ENCODE results near the gene SLC9A9. TPM values are rescaled to one million over a fixed set of nuclear protein-coding genes. Genes with fewer than 3 reads are reported as not detected.

SLC9A9 gene
- total RNA-seq, 2 donors from 2014 or later, result 25.3 to 31.8 TPM

DNA sequence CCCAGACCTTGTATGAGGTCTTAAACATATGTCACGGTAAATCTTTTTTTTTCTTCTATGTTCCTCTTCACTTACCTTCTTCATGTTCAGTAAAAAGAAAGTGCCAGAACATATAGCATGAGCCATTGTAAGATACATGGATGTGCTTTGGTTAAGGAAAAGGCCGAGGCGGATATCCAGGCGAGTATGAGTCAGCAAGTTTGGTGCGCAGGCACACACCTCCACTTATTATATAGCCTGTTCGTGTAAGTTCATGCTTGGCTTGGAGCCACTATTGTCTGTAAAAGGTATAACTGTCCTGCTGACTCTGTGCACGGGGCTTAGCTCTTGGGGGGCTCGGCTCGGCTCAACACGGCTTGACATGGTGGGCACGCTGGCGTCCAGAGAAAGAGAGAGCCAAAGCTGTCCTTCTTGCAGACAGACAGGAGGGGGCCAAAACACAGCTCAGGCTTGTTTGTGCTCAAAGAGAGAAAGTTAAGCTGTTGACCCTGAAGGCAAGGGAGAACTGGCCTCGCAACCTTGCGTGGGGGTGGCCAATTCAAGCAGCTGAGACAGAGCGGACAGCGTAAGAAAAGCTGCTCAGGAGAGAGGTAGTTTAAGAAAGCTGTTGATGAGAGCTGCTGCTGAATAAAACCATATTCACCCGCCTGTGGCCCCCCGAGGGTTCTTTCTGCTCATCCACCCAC is 251.2 kb downstream of the SLC9A9 start:
- ATAC-seq (no peak), DNase-seq (no peak)
- Mint-ChIP-seq H3K27ac (no peak overlapping the region), H3K27me3 (no peaks in the 10 kb centered on the region), H3K4me1 (peaks cover 5% of the 10 kb centered on the region), H3K36me3 (ENCODE audit: low read depth) (peaks cover 6% of the 10 kb centered on the region), H3K4me3 (no peak overlapping the region)
- no peaks in the 10 kb centered on the region for H3K9me3 ChIP-seq (ENCODE audit: control insufficient read depth, low read length, poor library complexity, severe bottlenecking)

DNA sequence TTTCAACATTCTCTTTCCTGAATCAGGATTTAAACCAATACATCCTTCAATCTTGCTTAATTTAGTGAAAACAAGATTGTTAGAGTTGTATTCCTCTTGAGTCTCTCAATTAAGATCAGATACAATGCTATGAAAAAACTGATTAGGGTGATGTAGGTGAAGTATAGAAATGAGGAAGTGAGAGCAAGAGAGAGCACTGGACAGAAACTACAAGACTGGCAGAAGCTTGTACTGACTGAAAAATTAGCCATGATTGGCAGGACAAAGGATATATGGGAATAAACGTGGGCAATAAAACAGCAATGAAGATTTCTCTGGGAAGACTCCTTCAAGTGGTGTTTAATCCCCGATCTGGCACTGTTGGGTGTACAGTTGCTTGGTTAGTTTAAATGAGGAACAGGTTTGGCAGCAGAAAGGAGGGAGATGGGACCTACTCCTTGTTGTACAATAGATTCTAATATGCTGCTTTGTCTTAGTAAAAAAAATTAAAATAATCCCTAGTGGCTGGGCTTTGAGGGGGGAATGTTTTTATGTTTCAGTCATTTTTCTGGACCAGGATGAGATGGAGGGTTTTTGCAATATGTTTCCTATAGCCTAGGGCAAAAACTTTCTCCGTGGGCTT is 252.7 kb downstream of the SLC9A9 start:
- Mint-ChIP-seq H3K36me3 (ENCODE audit: low read depth) (peaks cover 6% of the 10 kb centered on the region), H3K27ac (no peak overlapping the region), H3K4me1 (peaks cover 3% of the 10 kb centered on the region), H3K4me3 (no peak overlapping the region), H3K27me3 (no peaks in the 10 kb centered on the region)
- ATAC-seq (no peak), DNase-seq (no peak)
- no peaks in the 10 kb centered on the region for H3K9me3 ChIP-seq (ENCODE audit: control insufficient read depth, low read length, poor library complexity, severe bottlenecking)

DNA sequence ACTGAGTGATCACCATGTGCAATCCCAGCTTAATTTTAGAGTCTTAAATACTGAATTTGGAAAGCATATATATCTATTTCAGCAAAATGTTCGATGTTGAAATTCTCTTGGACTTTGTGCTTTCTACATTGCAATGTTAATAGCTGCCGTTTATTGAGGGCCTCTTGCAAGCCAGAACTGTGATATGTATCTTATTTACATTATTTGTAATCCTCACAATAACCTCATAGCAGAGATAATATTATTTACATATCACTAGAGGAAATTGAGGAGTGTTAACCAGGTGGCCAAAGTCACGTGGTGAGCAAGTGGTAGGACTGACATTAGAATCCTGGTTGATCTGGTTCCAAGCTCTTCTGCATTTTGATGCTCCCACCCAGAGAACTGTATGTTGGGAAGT is 254.1 kb downstream of the SLC9A9 start:
- ATAC-seq, result no peak
- Mint-ChIP-seq H3K36me3 (ENCODE audit: low read depth) (peaks cover 6% of the 10 kb centered on the region), H3K4me1 (peaks cover 3% of the 10 kb centered on the region), H3K27ac (no peak overlapping the region), H3K4me3 (no peak overlapping the region), H3K27me3 (no peaks in the 10 kb centered on the region)
- no peaks in the 10 kb centered on the region for H3K9me3 ChIP-seq (ENCODE audit: control insufficient read depth, low read length, poor library complexity, severe bottlenecking)
- no peak for DNase-seq

GRCh38 chr3:143590660-143591059 is 257.6 kb downstream of the SLC9A9 start:
- H3K4me1 Mint-ChIP-seq, result peaks cover 3% of the 10 kb centered on the region

DNA sequence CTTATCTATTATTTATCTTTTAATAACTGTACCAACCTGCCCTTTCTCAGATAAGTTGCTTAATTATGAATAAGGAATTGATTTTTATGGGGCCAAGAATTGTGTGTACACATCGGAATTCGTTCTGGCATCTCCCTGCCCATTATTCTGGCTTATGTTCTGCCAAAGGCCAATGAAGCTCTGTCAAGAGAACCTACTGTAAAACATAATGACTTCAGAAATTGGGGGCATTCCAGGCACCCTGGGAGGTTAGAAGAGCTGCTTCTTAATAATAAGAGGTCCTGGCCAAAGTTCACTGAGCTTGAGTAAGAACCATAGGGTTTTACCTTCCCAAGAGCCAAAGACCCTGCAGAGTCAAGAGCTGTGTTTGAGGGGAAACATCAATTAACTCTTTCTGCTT is 261.7 kb downstream of the SLC9A9 start:
- H3K4me3 Mint-ChIP-seq, result no peak overlapping the region
- H3K36me3 Mint-ChIP-seq (ENCODE audit: low read depth), result peaks cover 8% of the 10 kb centered on the region
- ATAC-seq (no peak), DNase-seq (no peak)
- H3K9me3 ChIP-seq (ENCODE audit: control insufficient read depth, low read length, poor library complexity, severe bottlenecking), result no peaks in the 10 kb centered on the region
- H3K27ac Mint-ChIP-seq, result no peak overlapping the region
- H3K4me1 Mint-ChIP-seq, result no peaks in the 10 kb centered on the region
- no peaks in the 10 kb centered on the region for H3K27me3 Mint-ChIP-seq

More at GRCh38 chr3:143590660-143591059, 257.6 kb downstream of the SLC9A9 start:
- no peaks in the 10 kb centered on the region for H3K9me3 ChIP-seq (ENCODE audit: control insufficient read depth, low read length, poor library complexity, severe bottlenecking)
- DNase-seq (no peak), ATAC-seq (no peak)
- Mint-ChIP-seq H3K4me3 (no peak overlapping the region), H3K27ac (no peak overlapping the region), H3K36me3 (ENCODE audit: low read depth) (peaks cover 6% of the 10 kb centered on the region), H3K27me3 (no peaks in the 10 kb centered on the region)

DNA sequence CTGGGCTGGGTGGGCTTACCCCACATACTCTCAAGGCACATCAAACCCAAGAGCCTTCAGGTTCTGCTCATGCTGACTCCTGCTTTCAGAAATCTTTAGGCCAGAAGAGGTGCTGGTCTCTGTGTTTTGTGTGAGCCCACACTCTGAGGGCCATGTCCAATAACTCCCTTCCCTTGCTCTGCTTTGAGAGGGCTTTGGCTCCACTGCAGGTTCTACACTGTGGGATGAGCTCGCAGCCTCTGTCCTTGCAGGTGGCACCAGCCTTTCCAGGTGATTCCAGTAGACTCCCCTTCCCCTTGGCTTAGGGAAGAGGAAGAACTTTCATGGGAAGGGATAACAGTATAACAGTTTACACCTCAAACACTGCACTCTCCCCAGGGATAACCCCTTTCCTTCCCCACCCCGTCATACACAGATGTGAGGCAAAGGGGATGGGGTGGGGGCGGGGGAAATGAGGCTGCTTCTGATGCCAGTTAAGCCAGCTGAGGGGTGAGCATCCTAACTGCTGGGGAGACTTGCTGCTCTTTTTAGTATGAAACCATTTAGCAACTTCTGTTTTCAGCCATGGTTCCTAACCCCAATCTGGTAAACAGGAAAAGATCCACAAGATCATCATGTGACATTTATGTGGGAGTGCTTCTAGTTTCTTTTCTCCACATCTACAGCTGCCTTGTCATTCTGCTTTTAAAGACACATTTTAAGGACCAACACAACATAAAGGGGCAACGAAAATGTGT is 262.4 kb downstream of the SLC9A9 start:
- Mint-ChIP-seq H3K27ac (peak overlapping the region; percentile 48), H3K36me3 (ENCODE audit: low read depth) (peaks cover 13% of the 10 kb centered on the region), H3K4me3 (no peak overlapping the region), H3K27me3 (no peaks in the 10 kb centered on the region), H3K4me1 (peaks cover 2% of the 10 kb centered on the region)
- ATAC-seq (no peak), DNase-seq (no peak)
- H3K9me3 ChIP-seq (ENCODE audit: control insufficient read depth, low read length, poor library complexity, severe bottlenecking), result no peaks in the 10 kb centered on the region

DNA sequence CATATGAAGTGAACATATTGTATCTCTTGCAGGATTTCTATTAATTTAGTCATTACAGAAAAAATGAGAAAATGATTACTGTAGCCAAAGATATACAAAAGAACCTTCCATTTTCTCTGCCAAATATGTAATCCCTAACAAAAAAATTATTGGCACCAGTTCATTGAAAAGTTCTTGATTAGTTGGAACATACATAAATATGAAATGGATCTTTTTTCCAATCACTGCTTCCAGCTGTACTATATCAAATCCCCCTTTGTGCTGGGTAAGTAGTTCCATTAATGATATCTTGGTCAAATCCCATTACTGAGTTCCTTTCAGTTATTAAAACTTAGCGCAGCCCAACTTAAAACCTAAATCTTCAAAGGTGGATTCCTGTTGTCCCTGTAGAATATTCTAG is 263.8 kb downstream of the SLC9A9 start:
- Mint-ChIP-seq H3K27me3 (no peaks in the 10 kb centered on the region), H3K27ac (no peak overlapping the region), H3K36me3 (ENCODE audit: low read depth) (peaks cover 14% of the 10 kb centered on the region), H3K4me3 (no peak overlapping the region), H3K4me1 (peaks cover 2% of the 10 kb centered on the region)
- DNase-seq, result no peak
- H3K9me3 ChIP-seq (ENCODE audit: control insufficient read depth, low read length, poor library complexity, severe bottlenecking), result no peaks in the 10 kb centered on the region
- no peak for ATAC-seq

DNA sequence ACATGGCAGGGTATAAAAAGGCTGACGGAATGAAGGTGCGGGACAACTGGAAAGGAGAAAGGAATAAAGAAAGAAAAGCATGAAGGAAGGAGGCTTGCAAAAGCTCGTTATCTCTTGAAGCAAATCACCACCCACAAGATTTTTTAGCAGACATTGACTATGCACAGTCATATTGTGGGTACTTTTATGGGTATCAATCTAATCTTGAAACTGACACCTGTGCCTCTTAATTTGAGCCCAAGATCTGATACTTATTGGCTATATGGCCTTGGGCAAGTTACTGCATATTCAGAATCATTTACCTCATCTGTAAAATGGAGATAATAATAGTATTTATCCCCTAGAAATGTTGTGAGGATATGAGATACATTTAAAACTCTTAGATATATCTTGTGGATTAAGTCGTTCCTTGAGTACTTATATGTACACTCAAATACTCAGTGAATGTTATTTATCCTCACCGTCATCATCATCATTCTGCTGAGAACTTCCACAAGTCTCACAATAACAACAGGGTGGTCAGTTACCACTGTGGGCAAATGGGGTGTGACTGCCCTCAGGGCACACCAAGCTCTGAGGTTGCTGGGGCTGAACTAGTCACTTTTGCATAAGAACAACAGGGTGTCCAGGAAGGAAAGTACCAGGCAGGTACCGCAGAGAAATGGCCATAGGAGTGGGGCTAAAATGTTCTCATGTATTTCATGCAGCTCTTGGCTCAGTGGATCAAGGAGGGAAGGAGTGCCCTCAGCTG is 266.1 kb downstream of the SLC9A9 start:
- DNase-seq, result no peak
- no peak for ATAC-seq
- no peaks in the 10 kb centered on the region for H3K9me3 ChIP-seq (ENCODE audit: control insufficient read depth, low read length, poor library complexity, severe bottlenecking)
- Mint-ChIP-seq H3K4me1 (peaks cover 2% of the 10 kb centered on the region), H3K27ac (peak overlapping the region; percentile 9), H3K27me3 (no peaks in the 10 kb centered on the region), H3K4me3 (no peak overlapping the region), H3K36me3 (ENCODE audit: low read depth) (peaks cover 21% of the 10 kb centered on the region)

DNA sequence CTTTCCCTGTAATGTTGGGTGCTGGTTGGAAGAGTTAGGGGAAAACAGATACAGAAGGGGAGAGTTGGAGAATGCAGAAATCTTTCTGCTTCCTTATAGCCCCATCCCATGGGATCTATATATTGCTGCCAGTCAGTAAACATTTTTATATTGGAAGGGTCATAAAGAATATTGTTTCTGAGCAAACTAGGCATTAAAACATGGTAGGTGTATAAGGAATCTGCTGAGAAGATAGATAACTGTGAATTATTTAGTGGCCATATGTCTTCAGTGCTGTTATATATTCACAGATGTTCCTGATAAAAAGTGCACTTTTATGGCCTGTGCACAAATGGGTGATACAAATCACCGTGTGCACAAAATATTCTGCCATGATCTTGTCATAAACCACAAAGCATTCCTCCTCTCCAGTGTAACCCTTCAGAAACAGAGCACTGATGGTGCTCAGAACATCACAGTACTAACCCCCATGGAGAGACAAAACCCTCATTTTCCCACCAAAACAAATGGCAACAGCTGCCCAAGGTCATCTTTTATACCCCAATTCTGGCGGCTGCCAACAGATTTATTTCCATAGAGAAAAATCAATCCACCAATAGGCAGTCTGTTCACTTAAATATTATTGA is 269.3 kb downstream of the SLC9A9 start:
- Mint-ChIP-seq H3K4me3 (no peak overlapping the region), H3K36me3 (ENCODE audit: low read depth) (peaks cover 21% of the 10 kb centered on the region), H3K27me3 (no peaks in the 10 kb centered on the region), H3K27ac (no peak overlapping the region), H3K4me1 (peaks cover 2% of the 10 kb centered on the region)
- H3K9me3 ChIP-seq (ENCODE audit: control insufficient read depth, low read length, poor library complexity, severe bottlenecking), result no peaks in the 10 kb centered on the region
- DNase-seq (no peak), ATAC-seq (no peak)

DNA sequence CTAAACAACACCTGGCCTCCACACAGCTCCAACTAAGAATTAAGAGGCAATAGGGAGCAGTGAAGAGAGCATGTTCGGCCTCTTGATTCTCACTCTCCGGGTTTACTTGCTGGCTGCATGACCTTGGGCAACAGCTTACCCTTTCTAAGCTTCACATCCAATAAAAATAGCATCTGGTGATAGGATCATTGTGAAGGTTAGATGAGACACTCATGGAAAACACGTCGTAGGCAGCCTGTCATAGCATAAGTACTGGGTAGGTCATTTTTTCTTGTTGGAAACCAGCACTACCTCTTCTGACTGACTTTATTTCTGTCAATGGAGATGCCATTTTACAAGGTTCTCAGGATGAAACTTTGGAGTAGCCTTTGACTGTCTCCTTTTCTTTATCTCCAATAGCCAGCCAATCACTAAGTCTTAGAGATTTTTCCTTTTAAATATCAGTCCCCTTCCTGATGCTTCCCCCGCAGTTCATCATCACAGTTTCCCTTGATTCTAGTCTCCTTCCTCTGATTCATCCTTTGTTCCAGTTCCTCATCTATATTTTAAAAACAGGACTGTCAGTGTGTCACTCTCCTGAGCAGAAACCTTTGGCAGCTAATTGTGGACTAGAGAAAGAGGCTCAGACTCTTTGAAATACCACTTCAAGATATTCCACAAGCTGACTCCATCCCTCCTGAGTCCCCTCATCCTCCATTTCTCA is 271.5 kb downstream of the SLC9A9 start:
- H3K9me3 ChIP-seq (ENCODE audit: control insufficient read depth, low read length, poor library complexity, severe bottlenecking), result no peaks in the 10 kb centered on the region
- H3K27me3 Mint-ChIP-seq, result no peaks in the 10 kb centered on the region
- ATAC-seq (no peak), DNase-seq (no peak)
- H3K27ac Mint-ChIP-seq, result no peak overlapping the region
- peaks cover 2% of the 10 kb centered on the region for H3K4me1 Mint-ChIP-seq
- H3K36me3 Mint-ChIP-seq (ENCODE audit: low read depth), result peaks cover 25% of the 10 kb centered on the region
- no peak overlapping the region for H3K4me3 Mint-ChIP-seq

GRCh38 chr3:143574933-143575332 is 273.3 kb downstream of the SLC9A9 start:
- no peaks in the 10 kb centered on the region for H3K9me3 ChIP-seq (ENCODE audit: control insufficient read depth, low read length, poor library complexity, severe bottlenecking)
- H3K27me3 Mint-ChIP-seq, result no peaks in the 10 kb centered on the region
- no peaks in the 10 kb centered on the region for H3K4me1 Mint-ChIP-seq

DNA sequence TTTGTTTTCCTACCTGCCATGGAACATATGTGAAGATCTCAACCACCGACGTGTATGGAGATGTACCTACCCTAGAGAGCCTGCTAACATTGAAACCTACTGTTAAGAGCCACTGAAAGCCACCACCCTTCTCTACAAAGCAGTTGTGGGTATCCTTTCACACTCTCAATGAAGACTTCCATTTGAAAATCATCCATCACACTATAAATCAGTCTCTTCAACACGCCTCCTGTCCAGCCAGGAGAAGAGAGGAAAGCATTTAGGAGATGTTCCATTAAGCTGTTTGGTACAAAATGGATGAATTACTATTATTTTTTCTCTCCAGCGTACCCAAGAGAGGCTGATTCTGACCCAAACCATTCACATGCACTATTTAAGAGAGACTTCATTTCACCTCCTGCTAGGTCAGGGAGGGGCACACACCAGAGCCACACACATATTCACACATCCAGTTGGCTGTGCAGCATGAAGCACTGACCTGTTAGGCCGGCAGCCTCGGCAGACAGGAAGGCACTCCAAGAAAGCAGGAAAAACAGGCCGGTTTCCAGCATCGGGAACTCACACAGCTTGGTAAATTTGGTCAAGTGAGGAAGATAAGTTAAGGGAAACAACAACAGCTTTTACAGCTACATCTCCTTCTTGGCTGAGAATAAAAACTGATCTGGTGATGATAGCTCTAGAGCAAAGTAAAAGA is 274.5 kb downstream of the SLC9A9 start:
- Mint-ChIP-seq H3K4me1 (no peaks in the 10 kb centered on the region), H3K4me3 (no peak overlapping the region), H3K27me3 (no peaks in the 10 kb centered on the region), H3K36me3 (ENCODE audit: low read depth) (peaks cover 18% of the 10 kb centered on the region), H3K27ac (no peak overlapping the region)
- ATAC-seq (no peak), DNase-seq (no peak)
- H3K9me3 ChIP-seq (ENCODE audit: control insufficient read depth, low read length, poor library complexity, severe bottlenecking), result no peaks in the 10 kb centered on the region

More at GRCh38 chr3:143574933-143575332, 273.3 kb downstream of the SLC9A9 start:
- DNase-seq (no peak), ATAC-seq (no peak)
- peaks cover 18% of the 10 kb centered on the region for H3K36me3 Mint-ChIP-seq (ENCODE audit: low read depth)
- no peak overlapping the region for H3K4me3 Mint-ChIP-seq
- H3K27ac Mint-ChIP-seq, result no peak overlapping the region
